ENCODE data around the gene SNX3.

SNX3 gene

DNA sequence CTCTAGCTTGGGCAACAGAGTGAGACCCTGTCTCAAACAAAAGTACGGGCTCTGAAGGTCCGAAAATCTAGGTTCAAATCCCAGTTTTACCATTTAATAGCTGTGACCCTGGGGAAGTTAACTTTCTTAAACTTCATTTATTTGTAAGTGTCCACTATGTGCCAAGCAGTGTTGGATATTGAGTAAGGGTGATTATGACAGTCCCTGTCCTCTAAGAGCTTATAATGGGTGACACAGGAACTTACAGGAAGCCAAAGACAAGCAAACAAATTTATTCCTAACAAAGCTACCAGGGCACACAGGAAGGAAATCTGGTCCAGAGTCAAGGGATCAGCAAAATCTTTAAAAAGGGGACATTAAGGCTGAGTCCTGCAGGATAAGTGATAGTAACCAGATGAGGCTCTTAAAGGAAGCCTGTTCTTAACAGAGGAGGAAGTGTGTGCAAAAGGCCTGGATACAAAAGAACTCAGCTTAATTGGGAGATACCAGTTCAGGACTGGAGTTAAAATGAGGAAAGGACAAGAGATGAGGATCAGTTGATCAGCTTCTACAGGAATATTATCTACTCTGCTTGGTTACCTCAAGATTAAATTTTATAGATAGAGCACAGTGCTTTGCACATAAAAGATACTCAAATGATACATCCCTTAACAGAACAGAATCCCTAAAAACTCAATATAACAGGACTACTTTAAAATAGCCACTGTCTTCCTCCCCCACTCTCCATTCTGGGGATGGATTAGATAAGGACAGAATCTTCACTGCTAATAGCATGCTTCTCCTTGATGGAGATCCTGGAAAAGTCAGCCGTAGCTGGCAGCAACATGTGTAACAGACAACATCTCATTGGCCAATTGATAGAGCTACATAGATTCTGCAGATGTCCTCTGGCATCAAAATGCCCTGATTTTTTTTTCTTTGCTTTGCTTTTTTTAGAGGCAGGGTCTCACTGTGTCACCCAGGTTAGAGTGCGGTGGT, 6.1 kb downstream of the SNX3 start:
- DNase-seq: no peak
- intact Hi-C loops (cut with DNase I; ENCODE audit: low total_unique reads): no loop called here
- TF ChIP-seq, protein P1, sequence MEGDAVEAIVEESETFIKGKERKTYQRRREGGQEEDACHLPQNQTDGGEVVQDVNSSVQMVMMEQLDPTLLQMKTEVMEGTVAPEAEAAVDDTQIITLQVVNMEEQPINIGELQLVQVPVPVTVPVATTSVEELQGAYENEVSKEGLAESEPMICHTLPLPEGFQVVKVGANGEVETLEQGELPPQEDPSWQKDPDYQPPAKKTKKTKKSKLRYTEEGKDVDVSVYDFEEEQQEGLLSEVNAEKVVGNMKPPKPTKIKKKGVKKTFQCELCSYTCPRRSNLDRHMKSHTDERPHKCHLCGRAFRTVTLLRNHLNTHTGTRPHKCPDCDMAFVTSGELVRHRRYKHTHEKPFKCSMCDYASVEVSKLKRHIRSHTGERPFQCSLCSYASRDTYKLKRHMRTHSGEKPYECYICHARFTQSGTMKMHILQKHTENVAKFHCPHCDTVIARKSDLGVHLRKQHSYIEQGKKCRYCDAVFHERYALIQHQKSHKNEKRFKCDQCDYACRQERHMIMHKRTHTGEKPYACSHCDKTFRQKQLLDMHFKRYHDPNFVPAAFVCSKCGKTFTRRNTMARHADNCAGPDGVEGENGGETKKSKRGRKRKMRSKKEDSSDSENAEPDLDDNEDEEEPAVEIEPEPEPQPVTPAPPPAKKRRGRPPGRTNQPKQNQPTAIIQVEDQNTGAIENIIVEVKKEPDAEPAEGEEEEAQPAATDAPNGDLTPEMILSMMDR (IDR thresholded peaks at IDR 0.05): no peak
- H3K9me3 ChIP-seq: no peaks in the 10 kb centered on the region
- no peak overlapping the region for H3K4me3 ChIP-seq
- peaks cover 0 to 68% (median 32%) of the 10 kb centered on the region in 4 donors for H3K4me1 ChIP-seq
- peaks cover 0 to 4% (median 0%) of the 10 kb centered on the region in 3 donors for H3K36me3 ChIP-seq
- H3K27ac ChIP-seq: no peak overlapping the region
- H3K27me3 ChIP-seq: no peaks in the 10 kb centered on the region

- intact Hi-C loops (cut with DNase I; ENCODE audit: low total_unique reads): no loop called here
- DNase-seq: no peak
- Histone ChIP-seq H3K4me1 (peaks cover 0 to 60% (median 27%) of the 10 kb centered on the region in 4 donors), H3K4me3 (no peak overlapping the region), H3K9me3 (no peaks in the 10 kb centered on the region), H3K27me3 (no peaks in the 10 kb centered on the region), H3K36me3 (peaks cover 0 to 4% (median 0%) of the 10 kb centered on the region in 3 donors), H3K27ac (no peak overlapping the region)
- TF ChIP-seq, protein P1 (IDR thresholded peaks at IDR 0.05): no peak
Observed at GRCh38 chr6:108253241-108253640, 7.6 kb downstream of the SNX3 start.

DNA sequence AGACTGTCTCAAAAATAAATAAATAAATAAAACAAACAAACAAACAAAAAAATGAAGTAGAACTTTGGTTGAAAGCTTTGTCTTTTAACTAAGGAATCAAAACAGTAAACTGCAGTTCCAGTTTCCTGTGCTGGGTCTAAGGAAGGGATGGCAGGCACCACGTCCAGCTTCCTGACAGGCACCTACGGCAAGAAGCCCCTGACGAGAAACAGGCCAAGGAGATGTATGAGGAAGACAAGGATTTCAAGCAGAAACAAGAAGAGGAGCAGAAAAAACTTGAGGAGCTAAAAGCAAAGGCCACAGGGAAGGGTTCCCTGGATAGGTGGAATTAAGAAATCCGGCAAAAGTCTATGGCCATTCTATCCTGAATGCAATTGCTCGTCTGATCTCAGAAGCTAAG, 8.8 kb downstream of the SNX3 start:
- no peak overlapping the region for H3K4me3 ChIP-seq
- peaks cover 0 to 4% (median 0%) of the 10 kb centered on the region in 3 donors for H3K36me3 ChIP-seq
- no peak for DNase-seq
- TF ChIP-seq, protein P1 (IDR thresholded peaks at IDR 0.05): no peak
- peaks cover 0 to 51% (median 19%) of the 10 kb centered on the region in 4 donors for H3K4me1 ChIP-seq
- intact Hi-C loops (cut with DNase I; ENCODE audit: low total_unique reads): no loop called here
- no peaks in the 10 kb centered on the region for H3K27me3 ChIP-seq
- no peaks in the 10 kb centered on the region for H3K9me3 ChIP-seq
- H3K27ac ChIP-seq: no peak overlapping the region

GRCh38 chr6:108251252-108251651, 9.6 kb downstream of the SNX3 start:
- peaks cover 0 to 4% (median 0%) of the 10 kb centered on the region in 3 donors for H3K36me3 ChIP-seq
- intact Hi-C loops (cut with DNase I; ENCODE audit: low total_unique reads): no loop called here
- peaks cover 0 to 43% (median 17%) of the 10 kb centered on the region in 4 donors for H3K4me1 ChIP-seq
- TF ChIP-seq, protein P1 (IDR thresholded peaks at IDR 0.05): no peak
- no peak overlapping the region for H3K27ac ChIP-seq
- no peak overlapping the region for H3K4me3 ChIP-seq
- no peaks in the 10 kb centered on the region for H3K9me3 ChIP-seq
- H3K27me3 ChIP-seq: no peaks in the 10 kb centered on the region
- no peak for DNase-seq

- intact Hi-C loops (cut with DNase I; ENCODE audit: low total_unique reads): no loop called here
- TF ChIP-seq, protein P1 (IDR thresholded peaks at IDR 0.05): no peak
- peaks cover 0 to 41% (median 16%) of the 10 kb centered on the region in 4 donors for H3K4me1 ChIP-seq
Observed at GRCh38 chr6:108250240-108250866, 10.5 kb downstream of the SNX3 start.

More at GRCh38 chr6:108250240-108250866, 10.5 kb downstream of the SNX3 start:
- Histone ChIP-seq H3K9me3 (no peaks in the 10 kb centered on the region), H3K27ac (no peak overlapping the region), H3K4me3 (no peak overlapping the region), H3K36me3 (peaks cover 0 to 4% (median 1%) of the 10 kb centered on the region in 3 donors), H3K27me3 (no peaks in the 10 kb centered on the region)
- DNase-seq: no peak
